ENCODE data around the gene DPY19L1.
"Not testable (repeated sequence)": the region's sequence is repeated elsewhere in the genome, so short reads cannot be mapped to it uniquely, and the experiment has no call there.

- TF ChIP-seq CTCF, POLR2A (IDR thresholded peaks at IDR 0.05): not testable (repeated sequence)
Observed at GRCh38 chr7:35065382-35065781, 28.1 kb upstream of the DPY19L1 start.
